H1 (cell line): ENCODE results near the gene BZW2.

Source experiments
- CEBPB ChIP-seq: IDR thresholded peaks from 2 replicates; pipeline ENCODE4 v1.6.1; 2012; ENCODE audit warnings: low read depth, low read length
- POLR2A ChIP-seq, 2 experiments: IDR thresholded peaks; 1 replicate in 1 of 2; 2 replicates in 1 of 2; pipeline ENCODE4 v1.6.1; 2011; ENCODE audit warnings: low read depth in 2 of 2, low read length in 2 of 2, mild to moderate bottlenecking in 2 of 2; ENCODE audit errors: control extremely low read depth in 1 of 2
- RAD21 ChIP-seq, 2 experiments: IDR thresholded peaks in 1 of 2; conservative IDR thresholded peaks in 1 of 2; 2 replicates each; pipeline ENCODE4 v1.6.1; 2011; ENCODE audit warnings: low read depth in 2 of 2, low read length in 2 of 2, improper control_type of control experiment in 1 of 2, inconsistent platforms in 1 of 2, mild to moderate bottlenecking in 1 of 2, moderate library complexity in 1 of 2
- RNF2 ChIP-seq: fragments of 200-900, 300-1000 bp; sonication (generic); IDR thresholded peaks from 2 replicates; pipeline ENCODE4 v1.7.1; 2016; ENCODE audit warnings: borderline replicate concordance, low read depth, mild to moderate bottlenecking, antibody characterized with exemption, low read length; ENCODE audit not compliant: poor library complexity, severe bottlenecking; ENCODE audit errors: missing control alignments
- ZNF274 ChIP-seq: IDR thresholded peaks from 2 replicates; pipeline ENCODE4 v1.7.0; 2012; ENCODE audit warnings: low read length, borderline replicate concordance; ENCODE audit errors: extremely low read depth

DNA sequence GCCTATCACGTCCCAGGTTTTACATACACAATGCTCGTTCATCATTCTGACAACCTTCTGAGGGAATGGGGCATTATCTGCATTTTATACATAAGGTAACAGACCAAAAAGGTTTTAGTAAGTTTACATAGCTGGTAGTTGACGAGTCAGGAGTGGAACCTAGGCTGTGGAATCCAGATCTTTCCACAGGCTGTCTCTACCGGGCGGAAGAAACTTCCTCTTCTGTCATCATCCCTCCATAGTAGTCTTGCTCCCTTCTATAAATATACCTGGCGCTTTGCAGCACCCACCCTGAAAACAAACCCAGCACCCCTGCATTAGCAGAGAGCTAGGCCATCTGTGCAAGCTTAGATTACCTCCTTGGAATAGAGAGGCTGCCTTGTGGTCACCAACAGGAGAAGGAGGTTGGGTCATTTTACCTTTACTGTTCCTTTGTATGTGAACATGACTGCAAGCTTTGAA lies 108.9 kb downstream of the BZW2 start:
- TF ChIP-seq RNF2 (no peak), RAD21 (IDR thresholded peaks at IDR 0.05 in 1 of 2, conservative IDR thresholded peaks at IDR 0.05 in 1 of 2; ENCODE audit: low read depth in 2 of 2, low read length in 2 of 2) (no peak), POLR2A (IDR thresholded peaks at IDR 0.05; ENCODE audit: control extremely low read depth in 1 of 2, low read depth in 2 of 2, low read length in 2 of 2) (no peak), CEBPB (no peak), ZNF274 (no peak)
